ENCODE measurements around the gene CEACAM18.

Gene CEACAM18

GRCh38 chr19:51479531-51480331, 1.4 kb downstream of the CEACAM18 start:
- no peak overlapping the region for H3K4me3 ChIP-seq (ENCODE audit: low read length, poor library complexity, severe bottlenecking)
- no peaks in the 10 kb centered on the region for H3K79me2 ChIP-seq (ENCODE audit: insufficient read depth, low read length)
- H2AFZ ChIP-seq (ENCODE audit: low read length), result no peak overlapping the region
- H3K9ac ChIP-seq (ENCODE audit: low read depth, low read length, poor library complexity, severe bottlenecking), result no peak overlapping the region
- H3K4me2 ChIP-seq (ENCODE audit: low read depth, low read length, poor library complexity, severe bottlenecking), result no peak overlapping the region
- no peaks in the 10 kb centered on the region for H4K20me1 ChIP-seq (ENCODE audit: insufficient read depth, low read length, poor library complexity, severe bottlenecking)
- H3K9me3 ChIP-seq (ENCODE audit: insufficient read depth, low read depth, low read length), result no peaks in the 10 kb centered on the region
- no peaks in the 10 kb centered on the region for H3K27me3 ChIP-seq (ENCODE audit: insufficient read depth, low read length, poor library complexity, severe bottlenecking)
- no peaks in the 10 kb centered on the region for H3K4me1 ChIP-seq (ENCODE audit: insufficient read depth, low read length, poor library complexity, severe bottlenecking)
- H3F3A ChIP-seq (ENCODE audit: low read depth), result no peaks in the 10 kb centered on the region
- H3K9me2 ChIP-seq (replicated peaks; ENCODE audit: low read depth, low read length), result no peaks in the 10 kb centered on the region
- no peak for TF ChIP-seq CTCF (conservative IDR thresholded peaks at IDR 0.05; ENCODE audit: low read length)
- no peak for TF ChIP-seq EZH2phosphoT487 (IDR thresholded peaks at IDR 0.05; ENCODE audit: borderline replicate concordance)
- H3K36me3 ChIP-seq (ENCODE audit: insufficient read depth, low read length), result no peaks in the 10 kb centered on the region

- no peaks in the 10 kb centered on the region for H3F3A ChIP-seq (ENCODE audit: low read depth)
- no peaks in the 10 kb centered on the region for H3K4me1 ChIP-seq (ENCODE audit: insufficient read depth, low read length, poor library complexity, severe bottlenecking)
- TF ChIP-seq EZH2phosphoT487 (IDR thresholded peaks at IDR 0.05; ENCODE audit: borderline replicate concordance) (no peak), CTCF (conservative IDR thresholded peaks at IDR 0.05; ENCODE audit: low read length) (no peak)
- H4K20me1 ChIP-seq (ENCODE audit: insufficient read depth, low read length, poor library complexity, severe bottlenecking), result no peaks in the 10 kb centered on the region
- no peak overlapping the region for H3K4me2 ChIP-seq (ENCODE audit: low read depth, low read length, poor library complexity, severe bottlenecking)
- H3K9ac ChIP-seq (ENCODE audit: low read depth, low read length, poor library complexity, severe bottlenecking), result no peak overlapping the region
- no peak overlapping the region for H2AFZ ChIP-seq (ENCODE audit: low read length)
- no peak overlapping the region for H3K4me3 ChIP-seq (ENCODE audit: low read length, poor library complexity, severe bottlenecking)
- no peaks in the 10 kb centered on the region for H3K79me2 ChIP-seq (ENCODE audit: insufficient read depth, low read length)
- no peaks in the 10 kb centered on the region for H3K27me3 ChIP-seq (ENCODE audit: insufficient read depth, low read length, poor library complexity, severe bottlenecking)
- H3K9me3 ChIP-seq (ENCODE audit: insufficient read depth, low read depth, low read length), result no peaks in the 10 kb centered on the region
- H3K36me3 ChIP-seq (ENCODE audit: insufficient read depth, low read length), result no peaks in the 10 kb centered on the region
- no peaks in the 10 kb centered on the region for H3K9me2 ChIP-seq (replicated peaks; ENCODE audit: low read depth, low read length)
These were observed 2.3 kb downstream of the CEACAM18 start for GRCh38 chr19:51480590-51480989.

- Histone ChIP-seq H3K79me2 (ENCODE audit: insufficient read depth, low read length) (no peaks in the 10 kb centered on the region), H3F3A (ENCODE audit: low read depth) (no peaks in the 10 kb centered on the region), H2AFZ (ENCODE audit: low read length) (no peak overlapping the region), H3K36me3 (ENCODE audit: insufficient read depth, low read length) (no peaks in the 10 kb centered on the region), H3K9me2 (replicated peaks; ENCODE audit: low read depth, low read length) (no peaks in the 10 kb centered on the region), H3K4me1 (ENCODE audit: insufficient read depth, low read length, poor library complexity, severe bottlenecking) (no peaks in the 10 kb centered on the region), H3K9me3 (ENCODE audit: insufficient read depth, low read depth, low read length) (no peaks in the 10 kb centered on the region), H3K9ac (ENCODE audit: low read depth, low read length, poor library complexity, severe bottlenecking) (no peak overlapping the region), H4K20me1 (ENCODE audit: insufficient read depth, low read length, poor library complexity, severe bottlenecking) (no peaks in the 10 kb centered on the region), H3K4me2 (ENCODE audit: low read depth, low read length, poor library complexity, severe bottlenecking) (no peak overlapping the region), H3K27me3 (ENCODE audit: insufficient read depth, low read length, poor library complexity, severe bottlenecking) (no peaks in the 10 kb centered on the region), H3K4me3 (ENCODE audit: low read length, poor library complexity, severe bottlenecking) (no peak overlapping the region)
- no peak for TF ChIP-seq EZH2phosphoT487 (IDR thresholded peaks at IDR 0.05; ENCODE audit: borderline replicate concordance)
- TF ChIP-seq CTCF (conservative IDR thresholded peaks at IDR 0.05; ENCODE audit: low read length), result no peak
These were observed 7.8 kb downstream of the CEACAM18 start for GRCh38 chr19:51485960-51486660.

Data from Loucy (cell line).